Endothelial cell of umbilical vein (primary cell): ENCODE measurements around the gene RAB32. TPM values are rescaled to one million over a fixed set of nuclear protein-coding genes. Genes with fewer than 3 reads are reported as not detected.

Experiments used
- BruUV-seq: library from RNA; stranded (reverse); fragments of 400-500 nt; replicated peaks from 2 replicates; lab custom pipeline; 2021; lab: Mats Ljungman, UMichigan
- CTCF ChIA-PET: fragments of 300-600, 350-600 bp; sonication (Branson Sonifier 250); formaldehyde crosslinking; loops from one replicate; lab custom pipeline; 2021; ENCODE audit warnings: antibody characterized with exemption, inconsistent platforms; lab: Charles Lee
- POLR2A ChIA-PET: fragments of 300-600, 350-600 bp; sonication (Branson Sonifier 250); formaldehyde crosslinking; loops from one replicate; lab custom pipeline; 2021; ENCODE audit warnings: antibody characterized with exemption, inconsistent platforms; lab: Charles Lee
- DNase-seq: peaks from one replicate; pipeline ENCODE4 v3.0.0-alpha.2; 2011; ENCODE audit warnings: low read depth, low spot score
- FAIRE-seq: peaks from 2 replicates; lab custom pipeline; 2011; peaks lifted over from hg19 to GRCh38; lab: Jason Lieb, UNC
- H2AFZ ChIP-seq: 2 replicates; pipeline ENCODE4 v1.6.0; 2012; ENCODE audit warnings: low read depth, low read length, control low read depth, inconsistent platforms
- H3K27ac ChIP-seq: 2 replicates; pipeline ENCODE4 v1.5.1; 2011; ENCODE audit warnings: low read depth, mild to moderate bottlenecking, control low read depth, low read length, moderate library complexity; ENCODE audit not compliant: insufficient read depth
- H3K27me3 ChIP-seq, 2 experiments: 2 replicates each; pipeline versions ENCODE4 v1.6.0 to v1.6.1; 2011; ENCODE audit warnings: low read length in 2 of 2, mixed read lengths in 1 of 2; ENCODE audit not compliant: control insufficient read depth in 2 of 2, insufficient read depth in 2 of 2
- H3K36me3 ChIP-seq, 2 experiments: 2 replicates in 1 of 2; 3 replicates in 1 of 2; pipeline ENCODE4 v1.5.1; 2011; ENCODE audit warnings: low read length in 2 of 2, mild to moderate bottlenecking in 1 of 2, moderate library complexity in 1 of 2; ENCODE audit not compliant: control insufficient read depth in 2 of 2, insufficient read depth in 2 of 2; ENCODE audit errors: extremely low read depth in 1 of 2
- H3K4me1 ChIP-seq: 3 replicates; pipeline ENCODE4 v1.5.1; 2011; ENCODE audit warnings: mild to moderate bottlenecking, low read length; ENCODE audit not compliant: control insufficient read depth, insufficient read depth; ENCODE audit errors: extremely low read depth
- H3K4me2 ChIP-seq: 2 replicates; pipeline ENCODE4 v1.6.1; 2011; ENCODE audit warnings: low read length, control low read depth, mixed read lengths; ENCODE audit not compliant: insufficient read depth
- H3K4me3 ChIP-seq, 3 experiments: fragments of 200-600 bp in 1 of 3; sonication (generic), shearing (Covaris generic) in 1 of 3; replicated peaks in 1 of 3; 2 replicates each; pipeline ENCODE4 v1.5.1; 2011 to 2016; ENCODE audit warnings: control low read depth in 3 of 3, low read length in 3 of 3, mild to moderate bottlenecking in 2 of 3, inconsistent platforms in 1 of 3, low read depth in 1 of 3, moderate library complexity in 1 of 3; ENCODE audit not compliant: insufficient read depth in 1 of 3
- H3K79me2 ChIP-seq: 2 replicates; pipeline ENCODE4 v1.6.0; 2012; ENCODE audit warnings: low read length, inconsistent platforms; ENCODE audit not compliant: control insufficient read depth, insufficient read depth
- H3K9ac ChIP-seq: replicated peaks from 2 replicates; pipeline ENCODE3; 2011; ENCODE audit warnings: low read length, control low read depth; ENCODE audit not compliant: insufficient read depth; ENCODE audit errors: extremely low read depth
- H3K9me1 ChIP-seq: replicated peaks from 3 replicates; pipeline ENCODE4 v1.6.0; 2011; ENCODE audit warnings: mild to moderate bottlenecking, low read length; ENCODE audit not compliant: control insufficient read depth, insufficient read depth; ENCODE audit errors: extremely low read depth
- H3K9me3 ChIP-seq: replicated peaks from 2 replicates; pipeline ENCODE4 v1.5.1; 2012; ENCODE audit warnings: low read length, inconsistent platforms; ENCODE audit not compliant: control insufficient read depth, insufficient read depth
- H4K20me1 ChIP-seq: replicated peaks from 2 replicates; pipeline ENCODE3; 2011; ENCODE audit warnings: mild to moderate bottlenecking, low read length; ENCODE audit not compliant: control insufficient read depth, insufficient read depth; ENCODE audit errors: extremely low read depth
- EZH2 ChIP-seq: IDR thresholded peaks from 2 replicates; pipeline ENCODE4 v1.6.1; 2012; ENCODE audit warnings: borderline replicate concordance, low read depth, mild to moderate bottlenecking, moderate library complexity, low read length, inconsistent platforms; ENCODE audit not compliant: severe bottlenecking
- FOS ChIP-seq: IDR thresholded peaks from 2 replicates; pipeline ENCODE4 v1.6.1; 2011; ENCODE audit warnings: mild to moderate bottlenecking, low read length, moderate library complexity, borderline replicate concordance; ENCODE audit not compliant: insufficient read depth
- GATA2 ChIP-seq: IDR thresholded peaks from 2 replicates; pipeline ENCODE4 v1.7.0; 2011; ENCODE audit warnings: low read depth, mild to moderate bottlenecking, moderate library complexity, mixed read lengths, low read length; ENCODE audit not compliant: insufficient read length, insufficient read depth
- JUN ChIP-seq: IDR thresholded peaks from 2 replicates; pipeline ENCODE4 v1.6.1; 2011; ENCODE audit warnings: borderline replicate concordance, low read depth; ENCODE audit not compliant: insufficient read length, insufficient read depth
- MYC ChIP-seq: IDR thresholded peaks from one replicate; pipeline ENCODE4 v1.6.1; 2011; ENCODE audit warnings: mild to moderate bottlenecking, low read depth, low read length
- POLR2A ChIP-seq: IDR thresholded peaks from 2 replicates; pipeline ENCODE4 v1.6.1; 2012; ENCODE audit warnings: low read depth, mild to moderate bottlenecking, control low read depth, low read length
- POLR2AphosphoS5 ChIP-seq: IDR thresholded peaks from 2 replicates; pipeline ENCODE4 v1.6.1; 2012; ENCODE audit warnings: low read depth, mild to moderate bottlenecking, control low read depth, low read length, moderate library complexity; ENCODE audit not compliant: insufficient read depth
- dilution Hi-C: fragments of 300-500 bp; cut with MboI; formaldehyde crosslinking; loops from one replicate; pipeline ENCODE4 v1.15.0; 2019; ENCODE audit warnings: low sequenced_read_pairs; ENCODE audit not compliant: extremely low pct_ligation_motif_present
- intact Hi-C: fragments of 100-400 bp; cut with micrococcal nuclease; formaldehyde crosslinking; loops from one replicate; pipeline ENCODE4 v1.10.0; 2022
- polyA plus RNA-seq, 4 experiments: library from polyadenylated mRNA; depleted of rRNA in 3 of 4; stranded (reverse) in 3 of 4; unstranded in 1 of 4; fragments of >200 nt; gene quantifications; 2 replicates each; pipeline versions ENCODE4 v1.2.1 to v1.2.3, GENCODE V29; 2011 to 2012; ENCODE audit warnings: missing spikeins in 1 of 4
- total RNA-seq: library from RNA; stranded (reverse); gene quantifications from 2 replicates; pipeline ENCODE4 v1.2.3, GENCODE V29; 2021
- TF ChIP-seq, protein P1 (sequence below), 2 donors: IDR thresholded peaks; 1 replicate in 1 of 2; 2 replicates in 1 of 2; pipeline ENCODE4 v1.5.1; 2011; ENCODE audit warnings: low read length in 2 of 2, mild to moderate bottlenecking in 2 of 2, moderate library complexity in 2 of 2, control low read depth in 1 of 2, inconsistent platforms in 1 of 2, low read depth in 1 of 2; ENCODE audit not compliant: insufficient read depth in 1 of 2; ENCODE audit errors: extremely low read depth in 1 of 2
- TF ChIP-seq, protein P2 (sequence below): IDR thresholded peaks from 2 replicates; pipeline ENCODE4 v1.6.1; 2011; ENCODE audit not compliant: insufficient read depth, insufficient read length

RAB32 gene
- total and polyA plus RNA-seq, 2 donors (not counting 3 experiments of a cell fraction or from before 2014, with no cell fraction given): 49.6 to 78.3 TPM

DNA sequence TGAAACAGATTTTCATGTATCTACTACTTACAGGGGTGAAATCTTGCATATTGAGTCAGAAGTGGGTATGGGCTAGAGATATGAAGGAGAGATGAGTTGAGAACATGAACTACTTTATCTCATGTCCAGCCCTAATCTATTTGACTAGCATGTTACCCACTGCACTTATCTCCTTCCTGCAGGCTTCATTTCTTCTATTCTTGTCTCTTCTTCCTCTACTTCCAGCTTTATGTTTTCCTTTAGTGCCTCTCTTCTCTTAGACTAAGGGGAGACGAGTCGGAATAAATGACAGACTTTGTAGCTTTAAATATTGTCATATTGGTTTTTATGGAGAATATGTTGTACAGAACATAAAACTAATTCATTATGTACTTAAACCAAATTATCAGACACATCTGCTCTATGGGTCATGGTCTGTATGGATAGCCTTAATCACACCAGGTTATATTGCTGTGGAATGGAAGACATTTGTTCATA is 5.3 kb downstream of the RAB32 start:
- no peak overlapping the region for H3K9ac ChIP-seq
- H3K9me1 ChIP-seq: no peaks in the 10 kb centered on the region
- H3K4me1 ChIP-seq: peaks cover 30% of the 10 kb centered on the region
- ChIA-PET POLR2A (no interaction called here), CTCF (no interaction called here)
- no TSS peak for BruUV-seq
- no peak overlapping the region for H3K4me2 ChIP-seq
- FAIRE-seq (no peak), DNase-seq (no peak)
- intact Hi-C loops (loop anchor here (10.0 kb wide), 2 partner anchors 366 to 814 kb away; partner anchors contain the start of gene EPM2A), dilution Hi-C loops (no loop called here)
- peaks cover 83% of the 10 kb centered on the region for H3K79me2 ChIP-seq
- H3K36me3 ChIP-seq: peaks cover 3 to 4% of the 10 kb centered on the region in 2 experiments
- no peaks in the 10 kb centered on the region for H3K9me3 ChIP-seq
- no peak overlapping the region for H2AFZ ChIP-seq
- peaks cover 3% of the 10 kb centered on the region for H4K20me1 ChIP-seq
- no peaks in the 10 kb centered on the region for H3K27me3 ChIP-seq
- H3K27ac ChIP-seq: no peak overlapping the region
- no peak for TF ChIP-seq JUN
- TF ChIP-seq POLR2A: no peak
- no peak for TF ChIP-seq EZH2
- TF ChIP-seq MYC: no peak
- no peak for TF ChIP-seq GATA2
- TF ChIP-seq, protein P1, sequence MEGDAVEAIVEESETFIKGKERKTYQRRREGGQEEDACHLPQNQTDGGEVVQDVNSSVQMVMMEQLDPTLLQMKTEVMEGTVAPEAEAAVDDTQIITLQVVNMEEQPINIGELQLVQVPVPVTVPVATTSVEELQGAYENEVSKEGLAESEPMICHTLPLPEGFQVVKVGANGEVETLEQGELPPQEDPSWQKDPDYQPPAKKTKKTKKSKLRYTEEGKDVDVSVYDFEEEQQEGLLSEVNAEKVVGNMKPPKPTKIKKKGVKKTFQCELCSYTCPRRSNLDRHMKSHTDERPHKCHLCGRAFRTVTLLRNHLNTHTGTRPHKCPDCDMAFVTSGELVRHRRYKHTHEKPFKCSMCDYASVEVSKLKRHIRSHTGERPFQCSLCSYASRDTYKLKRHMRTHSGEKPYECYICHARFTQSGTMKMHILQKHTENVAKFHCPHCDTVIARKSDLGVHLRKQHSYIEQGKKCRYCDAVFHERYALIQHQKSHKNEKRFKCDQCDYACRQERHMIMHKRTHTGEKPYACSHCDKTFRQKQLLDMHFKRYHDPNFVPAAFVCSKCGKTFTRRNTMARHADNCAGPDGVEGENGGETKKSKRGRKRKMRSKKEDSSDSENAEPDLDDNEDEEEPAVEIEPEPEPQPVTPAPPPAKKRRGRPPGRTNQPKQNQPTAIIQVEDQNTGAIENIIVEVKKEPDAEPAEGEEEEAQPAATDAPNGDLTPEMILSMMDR (IDR thresholded peaks at IDR 0.05; ENCODE audit: extremely low read depth in 1 of 2, insufficient read depth in 1 of 2, low read depth in 1 of 2, low read length in 2 of 2): no peak
- TF ChIP-seq FOS: no peak
- TF ChIP-seq, protein P2, sequence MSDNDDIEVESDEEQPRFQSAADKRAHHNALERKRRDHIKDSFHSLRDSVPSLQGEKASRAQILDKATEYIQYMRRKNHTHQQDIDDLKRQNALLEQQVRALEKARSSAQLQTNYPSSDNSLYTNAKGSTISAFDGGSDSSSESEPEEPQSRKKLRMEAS: no peak
- TF ChIP-seq POLR2AphosphoS5: no peak
- H3K4me3 ChIP-seq: no peak overlapping the region
